ENCODE results near the gene TMEM179. TPM values are rescaled to one million over a fixed set of nuclear protein-coding genes. Genes with fewer than 3 reads are reported as not detected.

Gene TMEM179
- polyA plus RNA-seq, 1 donor from 2014 or later = 20.3 TPM

- Histone ChIP-seq H3K79me2 (replicated peaks; ENCODE audit: insufficient read depth, low read length) (no peaks in the 10 kb centered on the region), H3K9me2 (ENCODE audit: insufficient read depth, low read length) (no peaks in the 10 kb centered on the region), H3K36me3 (ENCODE audit: insufficient read depth, low read length) (no peaks in the 10 kb centered on the region), H3K27ac (ENCODE audit: low read length) (no peak within 1 kb of the TSS), H2AFZ (ENCODE audit: low read depth, low read length) (no peak within 1 kb of the TSS), H3K4me2 (ENCODE audit: low read length) (no peak within 1 kb of the TSS), H4K20me1 (ENCODE audit: insufficient read depth) (no peaks in the 10 kb centered on the region), H3K4me3 (ENCODE audit: low read length) (no peak within 1 kb of the TSS), H3K9ac (ENCODE audit: low read length) (no peak within 1 kb of the TSS), H3K9me3 (ENCODE audit: low read length) (no peaks in the 10 kb centered on the region), H3F3A (ENCODE audit: insufficient read depth, low read length, poor library complexity, severe bottlenecking) (no peaks in the 10 kb centered on the region), H3K27me3 (ENCODE audit: insufficient read depth, low read depth, low read length) (no peaks in the 10 kb centered on the region)
- no peak for TF ChIP-seq POLR2AphosphoS5 (IDR thresholded peaks at IDR 0.05)
- TF ChIP-seq EZH2 (IDR thresholded peaks at IDR 0.05; ENCODE audit: borderline replicate concordance, insufficient read depth, low read length, poor library complexity, severe bottlenecking) = no peak
- TF ChIP-seq CTCF (IDR thresholded peaks at IDR 0.05; ENCODE audit: poor library complexity, severe bottlenecking) = no peak
- no peak for TF ChIP-seq MXI1 (conservative IDR thresholded peaks at IDR 0.05; ENCODE audit: poor library complexity, severe bottlenecking)
- no peak for TF ChIP-seq EP300 (conservative IDR thresholded peaks at IDR 0.05; ENCODE audit: poor library complexity, severe bottlenecking)
- no peak for TF ChIP-seq TAF1 (IDR thresholded peaks at IDR 0.05; ENCODE audit: low read depth)
- TF ChIP-seq RAD21 (conservative IDR thresholded peaks at IDR 0.05) = no peak
- TF ChIP-seq SMC3 (conservative IDR thresholded peaks at IDR 0.05; ENCODE audit: poor library complexity) = no peak
These were observed 25.1 kb downstream of the TMEM179 start, which contains the start of gene C14orf180 for GRCh38 chr14:104579507-104579906. Gene C14orf180, plus strand, starts transcription at chr14:104579764. Its CDS starts 6,667 bp downstream, at chr14:104586431.

- H3K4me3 ChIP-seq (ENCODE audit: low read length) = no peak overlapping the region
- TF ChIP-seq SMC3 (conservative IDR thresholded peaks at IDR 0.05; ENCODE audit: poor library complexity) (no peak), TAF1 (IDR thresholded peaks at IDR 0.05; ENCODE audit: low read depth) (no peak), REST (IDR thresholded peaks at IDR 0.05; ENCODE audit: borderline replicate concordance) (no peak), EZH2 (IDR thresholded peaks at IDR 0.05; ENCODE audit: borderline replicate concordance, insufficient read depth, low read length, poor library complexity, severe bottlenecking) (no peak), CTCF (IDR thresholded peaks at IDR 0.05; ENCODE audit: poor library complexity, severe bottlenecking) (no peak)
- H3K27me3 ChIP-seq (ENCODE audit: insufficient read depth, low read depth, low read length) = no peaks in the 10 kb centered on the region
- H2AFZ ChIP-seq (ENCODE audit: low read depth, low read length) = no peak overlapping the region
- H4K20me1 ChIP-seq (ENCODE audit: insufficient read depth) = no peaks in the 10 kb centered on the region
- no peaks in the 10 kb centered on the region for H3K79me2 ChIP-seq (replicated peaks; ENCODE audit: insufficient read depth, low read length)
- no peak overlapping the region for H3K27ac ChIP-seq (ENCODE audit: low read length)
- H3K9me3 ChIP-seq (ENCODE audit: low read length) = no peaks in the 10 kb centered on the region
- no peaks in the 10 kb centered on the region for H3K36me3 ChIP-seq (ENCODE audit: insufficient read depth, low read length)
- H3K9ac ChIP-seq (ENCODE audit: low read length) = no peak overlapping the region
- H3K4me2 ChIP-seq (ENCODE audit: low read length) = no peak overlapping the region
- H3F3A ChIP-seq (ENCODE audit: insufficient read depth, low read length, poor library complexity, severe bottlenecking) = no peaks in the 10 kb centered on the region
- H3K9me2 ChIP-seq (ENCODE audit: insufficient read depth, low read length) = no peaks in the 10 kb centered on the region
These were observed 26.3 kb downstream of the TMEM179 start for GRCh38 chr14:104578321-104578720.

Data from neural cell (in vitro differentiated cells).